GM06990 (cell line): ENCODE data around the gene ELOVL6.
"Not testable (repeated sequence)": the region's sequence is repeated elsewhere in the genome, so short reads cannot be mapped to it uniquely, and the experiment has no call there.

ENCODE experiments used
- DNase-seq: peaks from one replicate; pipeline ENCODE4 v3.0.0-alpha.2; 2011; ENCODE audit not compliant: insufficient read length; ENCODE audit errors: extremely low read depth
- H3K27me3 ChIP-seq: replicated peaks from 2 replicates; pipeline ENCODE4 v1.6.0; 2011; ENCODE audit warnings: low read length; ENCODE audit not compliant: control insufficient read depth, insufficient read depth
- H3K36me3 ChIP-seq: 2 replicates; pipeline ENCODE4 v1.5.1; 2011; ENCODE audit warnings: low read length; ENCODE audit not compliant: control insufficient read depth, insufficient read depth
- H3K4me3 ChIP-seq: replicated peaks from 2 replicates; pipeline ENCODE4 v1.5.1; 2011; ENCODE audit warnings: low read depth, mild to moderate bottlenecking, control low read depth, low read length
- CTCF ChIP-seq: IDR thresholded peaks from 2 replicates; pipeline ENCODE4 v1.5.1; 2011; ENCODE audit warnings: low read length, control low read depth, mild to moderate bottlenecking, inconsistent platforms; ENCODE audit not compliant: insufficient read depth, poor library complexity, severe bottlenecking

Gene ELOVL6

DNA sequence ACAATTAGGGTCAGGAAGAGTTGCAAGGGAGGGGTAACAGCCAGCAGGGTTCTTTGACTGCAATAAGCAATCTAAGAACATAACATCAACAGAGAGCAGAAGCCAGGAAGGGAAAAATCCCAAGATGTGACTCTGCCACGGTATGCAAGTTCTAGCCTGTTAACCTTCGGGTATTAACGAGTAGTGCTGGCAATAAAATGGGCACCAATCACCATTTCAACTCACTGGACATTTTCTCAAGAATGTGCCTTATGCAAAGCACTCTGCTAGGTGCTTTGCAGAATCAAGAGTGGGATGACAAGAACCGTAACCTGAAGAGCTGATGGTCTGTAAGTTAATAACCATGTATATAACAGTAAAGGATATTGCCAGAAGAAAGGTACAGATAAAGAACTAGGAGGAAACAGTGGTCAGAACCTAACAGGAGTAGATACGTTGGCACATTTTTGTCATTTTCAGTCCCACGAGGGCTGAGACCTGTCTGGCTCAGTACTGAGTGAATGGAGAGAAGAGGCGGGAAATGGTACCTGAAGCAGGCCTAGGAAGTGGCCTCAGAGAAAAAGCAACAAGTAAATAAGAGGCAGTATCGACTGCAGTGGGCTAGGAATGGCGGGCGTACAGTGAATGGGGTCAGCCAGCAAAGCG, 2.7 kb downstream of the ELOVL6 start:
- no peak for TF ChIP-seq CTCF
- Histone ChIP-seq H3K27me3 (no peaks in the 10 kb centered on the region), H3K36me3 (no peaks in the 10 kb centered on the region), H3K4me3 (peak overlapping the region; percentile 80)
- DNase-seq, result no peak

- H3K4me3 ChIP-seq, result no peak overlapping the region
- no peaks in the 10 kb centered on the region for H3K27me3 ChIP-seq
- peak; percentile 43 for DNase-seq
- no peaks in the 10 kb centered on the region for H3K36me3 ChIP-seq
- no peak for TF ChIP-seq CTCF
Observed at GRCh38 chr4:110193822-110194761, 4.3 kb downstream of the ELOVL6 start.

DNA sequence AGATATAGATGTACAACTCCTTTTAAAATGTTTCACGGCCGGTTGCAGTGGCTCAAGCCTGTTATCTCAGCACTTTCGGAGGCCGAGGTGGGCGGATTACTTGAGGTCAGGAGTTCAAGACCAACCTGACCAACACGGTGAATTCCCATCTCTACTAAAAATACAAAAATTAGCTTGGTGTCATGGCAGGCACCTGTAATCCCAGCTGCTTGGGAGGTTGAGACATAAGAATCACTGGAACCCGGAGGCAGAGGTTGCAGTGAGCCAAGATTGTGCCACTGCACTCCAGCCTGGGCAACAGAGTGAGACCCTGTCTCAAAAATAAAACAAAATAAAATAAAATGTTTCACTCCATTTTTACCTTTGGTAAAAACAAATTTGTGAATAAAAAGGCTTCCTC, 5.1 kb downstream of the ELOVL6 start:
- not testable (repeated sequence) for DNase-seq, H3K4me3 ChIP-seq, H3K36me3 ChIP-seq, H3K27me3 ChIP-seq

DNA sequence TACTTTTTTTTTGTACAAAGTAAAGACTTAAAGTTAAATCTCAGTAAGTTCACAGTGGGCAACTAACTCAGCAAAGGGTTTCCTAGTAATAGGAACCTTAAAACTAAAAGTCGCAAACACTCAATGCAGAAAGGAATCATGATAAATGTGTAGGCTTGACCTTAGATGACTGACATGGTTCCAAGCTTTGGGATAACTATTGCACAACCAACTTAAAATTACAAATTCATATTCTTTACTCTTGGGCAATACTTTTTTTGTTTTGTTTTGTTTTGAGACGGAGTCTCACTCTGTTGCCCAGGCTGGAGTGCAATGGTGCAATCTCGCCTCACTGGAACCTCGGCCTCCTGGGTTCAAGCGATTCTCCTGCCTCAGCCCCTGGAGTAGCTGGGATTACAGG, 8.2 kb downstream of the ELOVL6 start:
- no peak for TF ChIP-seq CTCF

GRCh38 chr4:110188113-110188512, 10.3 kb downstream of the ELOVL6 start:
- no peak for DNase-seq
- TF ChIP-seq CTCF, result no peak
- no peaks in the 10 kb centered on the region for H3K27me3 ChIP-seq
- H3K36me3 ChIP-seq, result no peaks in the 10 kb centered on the region
- no peak overlapping the region for H3K4me3 ChIP-seq

More for the DNA sequence above, 8.2 kb downstream of the ELOVL6 start:
- Histone ChIP-seq H3K36me3 (no peaks in the 10 kb centered on the region), H3K4me3 (no peak overlapping the region), H3K27me3 (no peaks in the 10 kb centered on the region)
- no peak for DNase-seq

DNA sequence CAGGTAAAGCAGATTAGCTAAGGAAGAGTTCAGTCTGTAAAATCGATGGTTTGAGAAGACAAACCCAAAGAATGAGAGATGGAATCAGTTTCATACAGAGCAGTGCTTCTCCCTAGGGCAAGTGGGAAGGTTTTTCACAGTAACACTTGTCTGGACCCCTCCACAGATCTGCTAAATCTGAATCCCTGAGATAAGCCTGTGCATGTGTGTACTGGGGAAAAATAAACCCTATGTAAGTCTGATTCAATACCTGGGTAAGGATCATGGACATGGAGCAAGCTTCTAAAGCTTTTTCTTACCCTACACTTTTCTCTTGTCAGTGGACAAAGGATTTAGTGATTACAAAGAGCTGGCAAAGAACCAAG, 13.6 kb downstream of the ELOVL6 start:
- TF ChIP-seq CTCF, result no peak
- Histone ChIP-seq H3K27me3 (no peaks in the 10 kb centered on the region), H3K36me3 (no peaks in the 10 kb centered on the region), H3K4me3 (no peak overlapping the region)
- no peak for DNase-seq
